WTC11 (cell line): ENCODE measurements around the gene ZNF808.
"Not testable (repeated sequence)": the region's sequence is repeated elsewhere in the genome, so short reads cannot be mapped to it uniquely, and the experiment has no call there.

Source experiments
- ATF1 ChIP-seq: sonication (generic); formaldehyde crosslinking; IDR thresholded peaks from 2 replicates; pipeline ENCODE4 v1.8.1; 2023; ENCODE audit warnings: mild to moderate bottlenecking, moderate library complexity, missing genetic modification reagents
- NFYB ChIP-seq: sonication (generic); formaldehyde crosslinking; conservative IDR thresholded peaks from 2 replicates; pipeline ENCODE4 v1.8.0; 2022; ENCODE audit warnings: low read depth, missing genetic modification reagents
- NR2C2 ChIP-seq: sonication (generic); formaldehyde crosslinking; IDR thresholded peaks from 2 replicates; pipeline ENCODE4 v1.8.0; 2022; ENCODE audit warnings: mild to moderate bottlenecking, missing genetic modification reagents
- RELA ChIP-seq: sonication (generic); formaldehyde crosslinking; IDR thresholded peaks from 2 replicates; pipeline ENCODE4 v1.8.1; 2022; ENCODE audit warnings: missing genetic modification reagents, mild to moderate bottlenecking, borderline replicate concordance
- ZNF121 ChIP-seq: sonication (generic); formaldehyde crosslinking; IDR thresholded peaks from 2 replicates; pipeline ENCODE4 v1.8.0; 2023; ENCODE audit warnings: missing genetic modification reagents
- ZNF396 ChIP-seq: fragments of 250-450 bp; sonication (Bioruptor Pico); IDR thresholded peaks from 2 replicates; pipeline ENCODE4 v1.8.0; 2021; ENCODE audit warnings: mild to moderate bottlenecking, moderate library complexity, borderline replicate concordance
- TF ChIP-seq, protein P1 (sequence below): fragments of 200-600 bp; IDR thresholded peaks from 2 replicates; pipeline ENCODE4 v1.8.0; 2022; ENCODE audit warnings: antibody characterized with exemption
- TF ChIP-seq, protein P2 (sequence below): fragments of 250-450 bp; sonication (Bioruptor Pico); IDR thresholded peaks from 2 replicates; pipeline ENCODE4 v2.1.2; 2022; ENCODE audit warnings: mild to moderate bottlenecking, moderate library complexity
- TF ChIP-seq, protein P3 (sequence below): sonication (generic); formaldehyde crosslinking; IDR thresholded peaks from 2 replicates; pipeline ENCODE4 v1.8.0; 2022; ENCODE audit warnings: mild to moderate bottlenecking, missing genetic modification reagents
- TF ChIP-seq, protein P4 (sequence below): sonication (generic); formaldehyde crosslinking; IDR thresholded peaks from 2 replicates; pipeline ENCODE4 v1.8.1; 2023; ENCODE audit warnings: mild to moderate bottlenecking, missing genetic modification reagents, moderate library complexity

DNA sequence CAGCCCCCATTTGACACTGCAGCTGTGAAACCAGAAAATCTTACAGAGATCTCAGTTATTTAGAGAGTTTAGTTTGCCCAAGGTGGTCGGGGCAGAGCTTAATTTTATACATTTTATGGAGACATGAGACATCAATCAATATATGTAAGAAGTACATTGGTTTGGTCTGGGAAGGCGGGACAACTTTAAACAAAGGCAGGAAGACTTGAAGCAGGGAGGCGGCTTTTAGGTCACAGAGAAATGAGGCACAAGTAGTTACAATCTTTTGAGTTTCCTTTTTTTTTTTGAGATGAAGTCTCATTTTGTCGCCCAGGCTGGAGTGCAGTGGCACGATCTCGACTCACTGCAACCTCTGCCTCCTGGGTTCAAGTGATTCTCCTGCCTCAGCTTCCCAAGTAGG lies 15.1 kb downstream of the ZNF808 start:
- TF ChIP-seq, protein P1, sequence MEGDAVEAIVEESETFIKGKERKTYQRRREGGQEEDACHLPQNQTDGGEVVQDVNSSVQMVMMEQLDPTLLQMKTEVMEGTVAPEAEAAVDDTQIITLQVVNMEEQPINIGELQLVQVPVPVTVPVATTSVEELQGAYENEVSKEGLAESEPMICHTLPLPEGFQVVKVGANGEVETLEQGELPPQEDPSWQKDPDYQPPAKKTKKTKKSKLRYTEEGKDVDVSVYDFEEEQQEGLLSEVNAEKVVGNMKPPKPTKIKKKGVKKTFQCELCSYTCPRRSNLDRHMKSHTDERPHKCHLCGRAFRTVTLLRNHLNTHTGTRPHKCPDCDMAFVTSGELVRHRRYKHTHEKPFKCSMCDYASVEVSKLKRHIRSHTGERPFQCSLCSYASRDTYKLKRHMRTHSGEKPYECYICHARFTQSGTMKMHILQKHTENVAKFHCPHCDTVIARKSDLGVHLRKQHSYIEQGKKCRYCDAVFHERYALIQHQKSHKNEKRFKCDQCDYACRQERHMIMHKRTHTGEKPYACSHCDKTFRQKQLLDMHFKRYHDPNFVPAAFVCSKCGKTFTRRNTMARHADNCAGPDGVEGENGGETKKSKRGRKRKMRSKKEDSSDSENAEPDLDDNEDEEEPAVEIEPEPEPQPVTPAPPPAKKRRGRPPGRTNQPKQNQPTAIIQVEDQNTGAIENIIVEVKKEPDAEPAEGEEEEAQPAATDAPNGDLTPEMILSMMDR, result not testable (repeated sequence)
- not testable (repeated sequence) for TF ChIP-seq NFYB (CRISPR knock-in tag); ATF1 (CRISPR knock-in tag); NR2C2; ZNF396; RELA; ZNF121
- TF ChIP-seq, protein P2, sequence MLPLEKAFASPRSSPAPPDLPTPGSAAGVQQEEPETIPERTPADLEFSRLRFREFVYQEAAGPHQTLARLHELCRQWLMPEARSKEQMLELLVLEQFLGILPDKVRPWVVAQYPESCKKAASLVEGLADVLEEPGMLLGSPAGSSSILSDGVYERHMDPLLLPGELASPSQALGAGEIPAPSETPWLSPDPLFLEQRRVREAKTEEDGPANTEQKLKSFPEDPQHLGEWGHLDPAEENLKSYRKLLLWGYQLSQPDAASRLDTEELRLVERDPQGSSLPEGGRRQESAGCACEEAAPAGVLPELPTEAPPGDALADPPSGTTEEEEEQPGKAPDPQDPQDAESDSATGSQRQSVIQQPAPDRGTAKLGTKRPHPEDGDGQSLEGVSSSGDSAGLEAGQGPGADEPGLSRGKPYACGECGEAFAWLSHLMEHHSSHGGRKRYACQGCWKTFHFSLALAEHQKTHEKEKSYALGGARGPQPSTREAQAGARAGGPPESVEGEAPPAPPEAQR (CRISPR knock-in tag), result not testable (repeated sequence)
- TF ChIP-seq, protein P3, sequence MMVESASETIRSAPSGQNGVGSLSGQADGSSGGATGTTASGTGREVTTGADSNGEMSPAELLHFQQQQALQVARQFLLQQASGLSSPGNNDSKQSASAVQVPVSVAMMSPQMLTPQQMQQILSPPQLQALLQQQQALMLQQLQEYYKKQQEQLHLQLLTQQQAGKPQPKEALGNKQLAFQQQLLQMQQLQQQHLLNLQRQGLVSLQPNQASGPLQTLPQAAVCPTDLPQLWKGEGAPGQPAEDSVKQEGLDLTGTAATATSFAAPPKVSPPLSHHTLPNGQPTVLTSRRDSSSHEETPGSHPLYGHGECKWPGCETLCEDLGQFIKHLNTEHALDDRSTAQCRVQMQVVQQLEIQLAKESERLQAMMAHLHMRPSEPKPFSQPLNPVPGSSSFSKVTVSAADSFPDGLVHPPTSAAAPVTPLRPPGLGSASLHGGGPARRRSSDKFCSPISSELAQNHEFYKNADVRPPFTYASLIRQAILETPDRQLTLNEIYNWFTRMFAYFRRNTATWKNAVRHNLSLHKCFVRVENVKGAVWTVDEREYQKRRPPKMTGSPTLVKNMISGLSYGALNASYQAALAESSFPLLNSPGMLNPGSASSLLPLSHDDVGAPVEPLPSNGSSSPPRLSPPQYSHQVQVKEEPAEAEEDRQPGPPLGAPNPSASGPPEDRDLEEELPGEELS (CRISPR knock-in tag), result not testable (repeated sequence)
- TF ChIP-seq, protein P4, sequence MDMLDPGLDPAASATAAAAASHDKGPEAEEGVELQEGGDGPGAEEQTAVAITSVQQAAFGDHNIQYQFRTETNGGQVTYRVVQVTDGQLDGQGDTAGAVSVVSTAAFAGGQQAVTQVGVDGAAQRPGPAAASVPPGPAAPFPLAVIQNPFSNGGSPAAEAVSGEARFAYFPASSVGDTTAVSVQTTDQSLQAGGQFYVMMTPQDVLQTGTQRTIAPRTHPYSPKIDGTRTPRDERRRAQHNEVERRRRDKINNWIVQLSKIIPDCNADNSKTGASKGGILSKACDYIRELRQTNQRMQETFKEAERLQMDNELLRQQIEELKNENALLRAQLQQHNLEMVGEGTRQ (CRISPR knock-in tag), result not testable (repeated sequence)
